Spleen (tissue), 7 donors: ENCODE results near the gene TANGO6.

Experiments
- CTCF ChIP-seq, 11 experiments: fragments of 200-600 bp in 7 of 11; fragments of 450-650 bp in 4 of 11; sonication (generic) in 4 of 11; IDR thresholded peaks in 8 of 11; conservative IDR thresholded peaks in 3 of 11; 1 replicate in 7 of 11; 2 replicates in 4 of 11; pipeline versions ENCODE4 v1.4.0 to v1.8.0; 2016 to 2021; ENCODE audit warnings: antibody characterized with exemption in 11 of 11, inconsistent platforms in 4 of 11, mild to moderate bottlenecking in 1 of 11
- POLR2A ChIP-seq, 3 donors: fragments of 450-650 bp; IDR thresholded peaks; one replicate each; pipeline ENCODE4 v1.5.1; 2017; ENCODE audit warnings: antibody characterized with exemption in 3 of 3, mild to moderate bottlenecking in 1 of 3
- donor health status: DM: no; HTN: no; CAD: no; lungs with moderate emphysema.
- donor health status: DM: no; HTN: no; CAD: no.
- donor health status: DM: no; HTN: no; CAD: no.

- TF ChIP-seq CTCF (IDR thresholded peaks at IDR 0.05 in 8 of 11, conservative IDR thresholded peaks at IDR 0.05 in 3 of 11) = no peak
- TF ChIP-seq POLR2A (IDR thresholded peaks at IDR 0.05) = no peak
Measured at GRCh38 chr16:68931196-68931595, 87.9 kb downstream of the TANGO6 start.
